C1 segment of cervical spinal cord (tissue), 14 donors: Measurements from ENCODE around the gene TMSB4X.
A peak's percentile ranks its signal among the peaks of the same experiment; 100 is the strongest.
"Not testable (repeated sequence)": the region's sequence is repeated elsewhere in the genome, so short reads cannot be mapped to it uniquely, and the experiment has no call there.

Source experiments
- DNase-seq, 14 donors: peaks; one replicate each; lab custom pipeline; 2025; lab: John Stamatoyannopoulos, UW

Gene TMSB4X

GRCh38 chrX:12954981-12955380 is 19.9 kb upstream of the TMSB4X start:
- DNase-seq = no peak

- DNase-seq = peak in 8 of 14 donors; percentile 2 to 67 (median 47)
These were observed 18.8 kb upstream of the TMSB4X start for GRCh38 chrX:12955882-12956703.

GRCh38 chrX:12956704-12957534 is 18.0 kb upstream of the TMSB4X start:
- DNase-seq = peak in 3 of 14 donors; percentile 14 to 27 (median 23)

GRCh38 chrX:12958059-12958458 is 16.9 kb upstream of the TMSB4X start:
- DNase-seq = no peak

- no peak for DNase-seq
These were observed 16.4 kb upstream of the TMSB4X start for GRCh38 chrX:12958461-12958860.

GRCh38 chrX:12961196-12961718 is 13.7 kb upstream of the TMSB4X start:
- no peak for DNase-seq

- no peak for DNase-seq
These were observed 12.8 kb upstream of the TMSB4X start for GRCh38 chrX:12962041-12962504.

- not testable (repeated sequence) for DNase-seq
These were observed 11.6 kb upstream of the TMSB4X start for GRCh38 chrX:12963210-12963850.

- no peak for DNase-seq
These were observed 9.6 kb upstream of the TMSB4X start for GRCh38 chrX:12965131-12965940.

GRCh38 chrX:12966151-12966550 is 8.8 kb upstream of the TMSB4X start:
- no peak for DNase-seq

- no peak for DNase-seq
These were observed 7.0 kb upstream of the TMSB4X start for GRCh38 chrX:12967711-12968465.

- peak in 11 of 14 donors; percentile 3 to 41 (median 20) for DNase-seq
These were observed 4.2 kb upstream of the TMSB4X start for GRCh38 chrX:12970691-12971202.

- peak in 6 of 14 donors; percentile 1 to 36 (median 8) for DNase-seq
These were observed 3.5 kb upstream of the TMSB4X start for GRCh38 chrX:12971282-12972003.

GRCh38 chrX:12972243-12972642 is 2.7 kb upstream of the TMSB4X start:
- no peak for DNase-seq

- DNase-seq = peak in 1 of 14 donors; percentile 37
These were observed 1.9 kb upstream of the TMSB4X start for GRCh38 chrX:12972878-12973560.

GRCh38 chrX:12973561-12974304 is 1.2 kb upstream of the TMSB4X start:
- DNase-seq = peak in 9 of 14 donors; percentile 1 to 37 (median 27)

- DNase-seq = peak in 8 of 14 donors; percentile 7 to 53 (median 45)
These were observed 560 bp upstream of the TMSB4X start for GRCh38 chrX:12974305-12974795.

- no peak for DNase-seq
These were observed 708 bp downstream of the TMSB4X start for GRCh38 chrX:12975670-12975965.
